ENCODE measurements around the gene USP12. TPM values are rescaled to one million over a fixed set of nuclear protein-coding genes. Genes with fewer than 3 reads are reported as not detected.

The USP12 gene
- total RNA-seq, 1 donor from 2014 or later, result 19.7 TPM

DNA sequence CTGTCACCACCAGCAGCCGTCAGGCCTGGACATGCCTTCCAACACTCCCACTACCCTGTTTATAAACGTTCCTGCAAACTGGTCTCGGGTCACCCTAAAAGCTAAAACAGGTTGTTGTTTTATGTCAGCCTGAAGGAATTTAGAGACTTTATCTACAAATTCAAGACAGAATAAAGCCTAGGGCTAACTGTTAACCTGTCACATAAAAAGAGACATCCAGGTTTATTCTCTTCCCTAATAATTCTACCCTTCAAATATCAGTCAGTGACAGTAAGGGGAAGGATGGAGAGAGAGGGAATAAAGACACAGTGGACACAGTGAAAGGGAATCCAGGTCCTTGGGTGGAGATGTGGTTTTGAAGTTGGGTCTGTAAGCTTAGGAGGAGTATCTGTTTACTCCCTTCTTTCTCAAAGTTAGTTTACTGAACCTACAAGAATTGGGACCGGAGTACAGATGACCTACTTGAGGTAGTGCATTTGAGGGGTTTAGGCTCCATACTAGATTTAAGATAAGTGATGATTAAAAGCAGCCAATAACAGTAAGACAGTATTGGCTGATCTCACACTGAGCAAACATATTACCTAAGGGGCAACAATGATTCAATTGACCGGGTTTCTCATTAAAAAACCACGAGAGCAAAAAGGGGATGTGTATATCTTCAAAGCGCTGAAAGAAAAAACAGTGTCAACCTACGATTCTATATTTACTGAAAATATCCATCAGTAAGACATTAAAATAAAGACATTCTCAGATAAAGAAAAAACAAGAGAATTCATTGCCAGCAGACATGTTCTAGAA is 142.7 kb downstream of the USP12 start:
- H3K27ac Mint-ChIP-seq, result no peak overlapping the region
- H3K79me2 ChIP-seq (ENCODE audit: low read depth), result no peaks in the 10 kb centered on the region

DNA sequence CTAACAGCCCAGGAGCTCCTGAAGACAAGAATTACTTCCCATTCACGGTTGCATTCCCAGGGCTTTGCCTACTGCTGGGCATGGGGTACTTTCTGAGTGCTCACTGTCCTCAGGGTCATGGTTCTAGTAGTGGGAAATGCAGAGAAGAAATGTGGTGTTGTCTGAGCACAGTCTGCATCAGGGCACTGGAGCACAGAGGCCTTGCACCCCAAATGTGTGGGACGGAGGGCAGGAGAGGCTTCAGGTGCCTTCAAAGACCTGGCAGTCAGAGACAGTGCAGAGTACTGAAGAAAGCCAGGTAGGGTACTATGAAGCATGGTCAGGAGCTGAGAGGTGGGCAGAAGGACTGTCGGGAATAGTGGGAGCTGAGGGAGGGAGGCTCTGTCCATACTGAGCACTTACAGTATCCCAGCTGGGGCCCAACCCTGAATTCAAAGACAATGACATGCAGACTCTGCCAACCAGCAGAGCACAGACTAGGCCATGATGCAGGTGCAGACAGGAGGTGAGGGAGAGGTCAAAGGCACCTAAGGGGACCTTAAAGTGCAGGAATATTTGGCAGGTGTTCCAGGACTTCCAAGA is 144.4 kb downstream of the USP12 start:
- H3K4me1 ChIP-seq, result no peaks in the 10 kb centered on the region
- H3K9me3 ChIP-seq (ENCODE audit: low read depth), result no peaks in the 10 kb centered on the region
- H3K4me3 ChIP-seq, result no peak overlapping the region
- TF ChIP-seq EZH2phosphoT487 (IDR thresholded peaks at IDR 0.05), result no peak
- no peak overlapping the region for H3K9ac ChIP-seq
- Mint-ChIP-seq H3K9me3 (no peaks in the 10 kb centered on the region), H3K36me3 (no peaks in the 10 kb centered on the region), H3K4me3 (no peak overlapping the region), H3K4me1 (no peaks in the 10 kb centered on the region), H3K27ac (no peak overlapping the region), H3K27me3 (ENCODE audit: insufficient read depth, low read depth) (peaks cover 4% of the 10 kb centered on the region)
- H3K79me2 ChIP-seq (ENCODE audit: low read depth), result no peaks in the 10 kb centered on the region
- H3K27ac ChIP-seq, result no peak overlapping the region
- H3K27me3 ChIP-seq, result no peaks in the 10 kb centered on the region
- no peak overlapping the region for H2AFZ ChIP-seq (replicated peaks)
- no peak for DNase-seq (ENCODE audit: low spot score)
- H3K4me2 ChIP-seq, result no peak overlapping the region
- H4K20me1 ChIP-seq (ENCODE audit: low read depth), result no peaks in the 10 kb centered on the region
- H3K36me3 ChIP-seq, result no peaks in the 10 kb centered on the region
- no peaks in the 10 kb centered on the region for H3F3A ChIP-seq (ENCODE audit: low read depth)

More for the DNA sequence above, 142.7 kb downstream of the USP12 start:
- Histone ChIP-seq H3F3A (ENCODE audit: low read depth) (no peaks in the 10 kb centered on the region), H3K27me3 (peaks cover 2% of the 10 kb centered on the region), H3K4me2 (no peak overlapping the region), H2AFZ (replicated peaks) (no peak overlapping the region), H4K20me1 (ENCODE audit: low read depth) (no peaks in the 10 kb centered on the region), H3K9ac (no peak overlapping the region), H3K9me3 (ENCODE audit: low read depth) (no peaks in the 10 kb centered on the region), H3K4me1 (no peaks in the 10 kb centered on the region), H3K4me3 (no peak overlapping the region), H3K27ac (no peak overlapping the region), H3K36me3 (no peaks in the 10 kb centered on the region)
- no peak for DNase-seq (ENCODE audit: low spot score)
- H3K4me1 Mint-ChIP-seq, result no peaks in the 10 kb centered on the region
- TF ChIP-seq EZH2phosphoT487 (IDR thresholded peaks at IDR 0.05) (no peak), EZH2 (IDR thresholded peaks at IDR 0.05) (no peak)
- TF ChIP-seq, protein P1, sequence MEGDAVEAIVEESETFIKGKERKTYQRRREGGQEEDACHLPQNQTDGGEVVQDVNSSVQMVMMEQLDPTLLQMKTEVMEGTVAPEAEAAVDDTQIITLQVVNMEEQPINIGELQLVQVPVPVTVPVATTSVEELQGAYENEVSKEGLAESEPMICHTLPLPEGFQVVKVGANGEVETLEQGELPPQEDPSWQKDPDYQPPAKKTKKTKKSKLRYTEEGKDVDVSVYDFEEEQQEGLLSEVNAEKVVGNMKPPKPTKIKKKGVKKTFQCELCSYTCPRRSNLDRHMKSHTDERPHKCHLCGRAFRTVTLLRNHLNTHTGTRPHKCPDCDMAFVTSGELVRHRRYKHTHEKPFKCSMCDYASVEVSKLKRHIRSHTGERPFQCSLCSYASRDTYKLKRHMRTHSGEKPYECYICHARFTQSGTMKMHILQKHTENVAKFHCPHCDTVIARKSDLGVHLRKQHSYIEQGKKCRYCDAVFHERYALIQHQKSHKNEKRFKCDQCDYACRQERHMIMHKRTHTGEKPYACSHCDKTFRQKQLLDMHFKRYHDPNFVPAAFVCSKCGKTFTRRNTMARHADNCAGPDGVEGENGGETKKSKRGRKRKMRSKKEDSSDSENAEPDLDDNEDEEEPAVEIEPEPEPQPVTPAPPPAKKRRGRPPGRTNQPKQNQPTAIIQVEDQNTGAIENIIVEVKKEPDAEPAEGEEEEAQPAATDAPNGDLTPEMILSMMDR (IDR thresholded peaks at IDR 0.05), result no peak
- H3K36me3 Mint-ChIP-seq, result no peaks in the 10 kb centered on the region
- H3K4me3 Mint-ChIP-seq, result no peak overlapping the region
- no peaks in the 10 kb centered on the region for H3K9me3 Mint-ChIP-seq
- H3K27me3 Mint-ChIP-seq (ENCODE audit: insufficient read depth, low read depth), result peaks cover 5% of the 10 kb centered on the region

DNA sequence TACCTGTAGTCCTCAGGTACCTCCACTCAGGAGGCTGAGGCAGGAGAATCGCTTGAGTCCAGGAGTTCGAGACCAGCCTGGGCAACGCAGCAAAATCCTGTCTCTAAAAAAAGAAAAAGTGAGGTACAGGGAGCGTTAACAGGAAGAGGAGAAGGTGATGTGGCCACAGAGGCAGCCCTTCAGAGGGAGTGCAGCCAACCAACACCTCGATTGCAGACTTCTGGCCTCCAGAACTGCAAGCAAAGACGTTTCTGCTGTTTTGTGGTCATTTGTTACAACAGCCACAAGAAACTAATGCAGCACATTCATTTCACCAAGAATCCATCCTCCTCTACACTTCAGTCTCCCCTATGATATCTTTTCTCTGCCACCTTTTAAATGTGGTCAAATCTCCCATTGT is 145.2 kb downstream of the USP12 start:
- Histone ChIP-seq H3K79me2 (ENCODE audit: low read depth) (no peaks in the 10 kb centered on the region), H3K27me3 (no peaks in the 10 kb centered on the region), H2AFZ (replicated peaks) (no peak overlapping the region), H3F3A (ENCODE audit: low read depth) (no peaks in the 10 kb centered on the region), H3K27ac (no peak overlapping the region), H3K4me2 (no peak overlapping the region), H3K4me1 (no peaks in the 10 kb centered on the region), H3K9me3 (ENCODE audit: low read depth) (no peaks in the 10 kb centered on the region), H3K9ac (no peak overlapping the region), H3K4me3 (no peak overlapping the region), H4K20me1 (ENCODE audit: low read depth) (no peaks in the 10 kb centered on the region), H3K36me3 (no peaks in the 10 kb centered on the region)
- Mint-ChIP-seq H3K4me3 (no peak overlapping the region), H3K36me3 (no peaks in the 10 kb centered on the region), H3K27me3 (ENCODE audit: insufficient read depth, low read depth) (peaks cover 5% of the 10 kb centered on the region), H3K27ac (no peak overlapping the region), H3K4me1 (no peaks in the 10 kb centered on the region), H3K9me3 (no peaks in the 10 kb centered on the region)
- no peak for TF ChIP-seq EZH2 (IDR thresholded peaks at IDR 0.05)
- TF ChIP-seq, protein P1 (IDR thresholded peaks at IDR 0.05), result no peak
- TF ChIP-seq EZH2phosphoT487 (IDR thresholded peaks at IDR 0.05), result no peak
- DNase-seq (ENCODE audit: low spot score), result no peak
